Choroid plexus epithelial cell (primary cell): Measurements from ENCODE around the gene TSPAN18.

ENCODE experiments used
- DNase-seq: peaks from one replicate; pipeline ENCODE4 v3.0.0-alpha.2; 2010; ENCODE audit warnings: low read depth
- H3K4me3 ChIP-seq: 2 replicates; pipeline ENCODE4 v1.5.1; 2011; ENCODE audit warnings: low read depth, mild to moderate bottlenecking, control low read depth, low read length, moderate library complexity
- TF ChIP-seq, protein P1 (sequence below): conservative IDR thresholded peaks from 2 replicates; pipeline ENCODE4 v1.5.1; 2011; ENCODE audit warnings: low read depth, mild to moderate bottlenecking, control low read depth, inconsistent platforms, low read length, moderate library complexity

The TSPAN18 gene

DNA sequence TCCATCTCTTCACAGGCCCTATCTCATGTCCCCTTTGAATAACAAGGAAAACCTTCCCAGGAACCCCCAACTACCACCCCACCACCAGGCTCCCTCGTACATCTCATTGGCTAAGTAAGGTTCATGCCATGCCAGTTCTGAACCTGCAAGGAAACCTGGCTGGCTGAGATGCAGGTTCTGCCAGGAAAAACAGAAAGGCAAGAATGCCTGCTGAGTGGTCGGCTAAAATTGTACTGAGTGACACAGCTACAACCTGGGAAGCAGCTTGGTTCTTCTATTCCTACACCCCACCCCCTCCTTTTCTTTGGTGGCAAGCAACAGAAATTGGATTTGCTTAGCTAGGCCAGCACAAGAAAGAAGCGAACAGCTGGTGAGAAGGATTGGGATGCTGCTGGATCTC is 36.1 kb upstream of the TSPAN18 start:
- no peak overlapping the region for H3K4me3 ChIP-seq
- TF ChIP-seq, protein P1, sequence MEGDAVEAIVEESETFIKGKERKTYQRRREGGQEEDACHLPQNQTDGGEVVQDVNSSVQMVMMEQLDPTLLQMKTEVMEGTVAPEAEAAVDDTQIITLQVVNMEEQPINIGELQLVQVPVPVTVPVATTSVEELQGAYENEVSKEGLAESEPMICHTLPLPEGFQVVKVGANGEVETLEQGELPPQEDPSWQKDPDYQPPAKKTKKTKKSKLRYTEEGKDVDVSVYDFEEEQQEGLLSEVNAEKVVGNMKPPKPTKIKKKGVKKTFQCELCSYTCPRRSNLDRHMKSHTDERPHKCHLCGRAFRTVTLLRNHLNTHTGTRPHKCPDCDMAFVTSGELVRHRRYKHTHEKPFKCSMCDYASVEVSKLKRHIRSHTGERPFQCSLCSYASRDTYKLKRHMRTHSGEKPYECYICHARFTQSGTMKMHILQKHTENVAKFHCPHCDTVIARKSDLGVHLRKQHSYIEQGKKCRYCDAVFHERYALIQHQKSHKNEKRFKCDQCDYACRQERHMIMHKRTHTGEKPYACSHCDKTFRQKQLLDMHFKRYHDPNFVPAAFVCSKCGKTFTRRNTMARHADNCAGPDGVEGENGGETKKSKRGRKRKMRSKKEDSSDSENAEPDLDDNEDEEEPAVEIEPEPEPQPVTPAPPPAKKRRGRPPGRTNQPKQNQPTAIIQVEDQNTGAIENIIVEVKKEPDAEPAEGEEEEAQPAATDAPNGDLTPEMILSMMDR: no peak
- DNase-seq: no peak

DNA sequence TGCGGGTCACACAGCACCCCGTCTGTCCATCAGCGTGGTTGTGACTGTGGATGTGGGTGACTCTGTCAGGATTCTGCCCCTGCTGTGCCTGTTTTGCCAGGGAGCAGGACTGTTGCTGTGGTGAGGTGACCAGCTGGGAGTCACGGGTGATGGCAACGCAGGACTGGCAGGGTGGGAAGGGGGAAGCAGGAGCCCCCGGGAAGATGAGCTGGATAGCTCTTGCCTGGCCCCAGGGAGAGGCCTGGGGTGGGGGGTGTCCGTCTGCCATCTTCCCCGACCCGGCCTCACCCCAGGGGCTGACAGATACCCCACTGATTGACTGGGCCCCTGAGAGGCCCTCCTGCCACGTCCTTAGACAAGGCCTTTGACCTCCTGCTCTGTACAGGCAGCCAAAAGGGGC is 34.3 kb upstream of the TSPAN18 start:
- no peak overlapping the region for H3K4me3 ChIP-seq
- DNase-seq: no peak
- TF ChIP-seq, protein P1: no peak

DNA sequence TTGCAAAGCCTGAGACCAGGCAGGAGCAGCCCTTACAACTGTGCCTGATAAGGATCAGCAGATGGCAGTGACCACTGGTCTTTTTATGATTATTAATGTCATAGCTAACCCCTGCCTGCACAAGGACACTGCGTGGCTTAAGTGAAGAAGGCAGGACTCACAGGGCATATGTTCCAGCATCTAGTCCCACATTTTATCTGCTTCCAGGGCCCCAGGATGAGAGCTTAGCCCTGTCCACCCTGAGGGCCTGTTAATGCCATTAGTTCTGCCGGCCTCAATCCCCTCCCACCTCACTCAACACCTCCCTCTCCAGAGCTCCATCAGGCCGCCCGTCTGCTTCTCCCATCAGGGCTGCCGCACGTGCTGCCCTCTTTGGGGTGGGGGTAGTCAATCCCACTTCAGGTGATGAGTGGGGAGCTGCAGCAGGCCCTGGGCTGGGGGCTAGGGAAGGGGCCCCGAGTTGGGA is 33.1 kb upstream of the TSPAN18 start:
- H3K4me3 ChIP-seq: no peak overlapping the region
- TF ChIP-seq, protein P1: no peak
- DNase-seq: no peak

DNA sequence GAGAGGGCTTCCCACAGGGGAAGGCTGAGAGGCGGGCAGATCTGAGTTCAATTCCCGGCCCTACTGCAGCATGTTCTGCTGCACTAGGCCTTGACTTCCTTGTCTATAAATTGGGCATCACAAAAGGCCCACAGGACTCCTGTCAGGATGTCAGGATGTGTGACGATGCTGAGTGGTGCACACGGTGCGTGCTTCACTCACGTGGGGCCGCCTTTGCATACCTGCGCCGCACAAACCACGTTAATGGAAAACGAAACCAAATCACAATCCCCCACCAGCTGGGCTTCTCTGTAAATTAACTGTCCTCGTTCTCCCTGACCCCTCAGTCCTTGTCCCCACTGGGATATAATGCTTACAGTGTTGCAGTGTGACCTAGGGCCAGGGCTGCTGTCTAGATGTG is 32.3 kb upstream of the TSPAN18 start:
- DNase-seq: no peak
- TF ChIP-seq, protein P1: no peak

DNA sequence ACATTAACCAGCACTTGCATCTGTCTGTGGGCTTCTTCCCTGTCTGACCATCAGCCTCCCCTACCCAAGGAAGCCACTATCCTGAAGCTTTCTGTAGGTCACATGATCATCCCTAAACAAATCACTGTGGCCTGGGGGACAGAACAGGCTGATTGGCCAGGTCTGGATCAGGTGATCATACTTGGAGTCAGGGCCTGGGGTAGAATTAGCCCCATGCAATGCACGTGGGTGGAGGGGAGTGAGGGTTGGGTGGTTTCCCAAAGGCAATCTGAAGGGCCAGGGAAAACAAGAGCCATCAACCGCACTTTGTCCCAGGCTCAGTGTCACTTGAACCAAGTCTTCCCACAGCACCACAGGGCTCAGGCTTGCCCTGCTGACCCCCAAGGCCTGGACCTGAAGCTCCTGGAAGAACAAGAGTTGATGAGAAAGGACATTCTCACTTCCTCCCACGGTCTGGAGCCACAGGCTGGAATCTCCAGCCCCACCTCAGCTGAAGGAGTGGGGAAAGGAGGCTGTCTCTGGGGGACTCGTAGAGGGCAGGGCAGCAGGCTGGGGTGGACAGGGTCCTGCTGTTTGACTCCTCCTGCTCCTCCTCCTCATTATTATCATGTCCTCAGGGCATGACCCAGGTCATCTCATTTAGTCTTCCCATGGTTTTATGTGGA is 31.5 kb upstream of the TSPAN18 start:
- no peak for DNase-seq
- H3K4me3 ChIP-seq: no peak overlapping the region
- TF ChIP-seq, protein P1: no peak

More for the DNA sequence above, 32.3 kb upstream of the TSPAN18 start:
- no peak overlapping the region for H3K4me3 ChIP-seq

DNA sequence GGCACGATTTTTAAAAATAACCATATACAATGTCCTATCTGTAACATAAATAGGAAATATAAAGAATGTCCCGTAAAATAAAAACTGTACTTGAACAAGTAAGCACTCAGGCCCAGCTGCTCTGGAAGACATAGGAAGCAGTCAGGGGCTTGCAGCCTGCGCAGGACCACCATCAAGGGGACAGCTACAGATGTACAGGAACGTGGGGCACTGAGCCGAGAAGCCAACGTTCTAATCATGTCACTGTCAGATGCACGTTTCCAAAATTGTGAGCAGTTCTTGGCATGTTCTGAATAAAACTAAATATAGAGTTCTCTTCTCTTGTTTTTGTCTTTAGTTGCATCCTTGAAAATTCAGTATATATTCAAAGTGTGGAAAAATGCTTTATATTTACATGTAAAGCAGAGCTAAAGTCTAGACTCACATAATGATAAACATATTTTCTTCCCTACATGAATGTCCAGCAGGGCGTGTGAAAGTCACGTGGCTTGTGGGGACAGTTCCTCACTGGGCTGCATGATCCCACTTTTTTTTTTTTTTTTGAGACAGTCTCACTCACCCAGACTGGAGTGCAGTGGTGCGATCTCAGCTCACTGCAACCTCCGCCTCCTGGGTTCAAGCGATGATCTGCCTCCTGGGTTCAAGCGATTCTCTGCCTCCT is 28.4 kb upstream of the TSPAN18 start:
- H3K4me3 ChIP-seq: no peak overlapping the region
- DNase-seq: no peak
- TF ChIP-seq, protein P1: no peak
